ENCODE data around the gene ISOC1.

The ISOC1 gene

DNA sequence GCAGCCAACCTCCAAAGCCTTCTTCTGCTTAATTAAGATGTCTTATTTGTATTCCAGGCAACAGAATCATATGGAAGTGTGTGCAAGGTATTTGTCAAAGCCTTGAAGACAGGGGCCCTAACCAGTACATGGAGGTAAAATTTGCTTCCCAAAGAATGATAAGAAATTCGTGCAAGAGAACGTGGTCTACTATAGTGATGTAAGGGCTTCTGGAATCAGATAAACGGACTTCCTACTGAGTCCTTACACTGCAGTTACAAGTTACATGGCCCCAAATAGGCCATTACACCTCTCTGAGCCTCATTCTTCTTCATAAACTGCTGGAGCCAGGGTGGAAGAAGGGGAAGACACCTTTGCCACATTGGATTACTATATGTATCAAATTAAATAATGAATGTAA, 15.9 kb upstream of the ISOC1 start:
- DNase-seq = no peak
- Histone ChIP-seq H3K79me1 (ENCODE audit: low read length) (no peaks in the 10 kb centered on the region), H3K18ac (ENCODE audit: low read length) (no peak overlapping the region), H3K9ac (ENCODE audit: low read length) (no peak overlapping the region), H3K36me3 (ENCODE audit: control insufficient read depth in 1 of 2, insufficient read depth in 2 of 2, low read length in 2 of 2) (no peaks in the 10 kb centered on the region), H4K91ac (ENCODE audit: low read depth, low read length) (no peak overlapping the region), H2BK5ac (ENCODE audit: low read depth, low read length, poor library complexity) (no peak overlapping the region), H3K14ac (ENCODE audit: low read length) (no peak overlapping the region), H4K12ac (ENCODE audit: low read depth, low read length) (no peak overlapping the region), H3K23ac (ENCODE audit: low read length) (no peak overlapping the region), H3K27me3 (ENCODE audit: insufficient read depth, low read length) (no peaks in the 10 kb centered on the region), H3K4me1 (ENCODE audit: control insufficient read depth in 1 of 2, insufficient read depth in 2 of 2, low read length in 2 of 2) (no peaks in the 10 kb centered on the region), H4K8ac (ENCODE audit: low read depth, low read length) (no peak overlapping the region), H3K79me2 (ENCODE audit: control insufficient read depth, insufficient read depth, low read length, poor library complexity) (no peaks in the 10 kb centered on the region), H3K9me3 (ENCODE audit: insufficient read depth, low read depth, low read length) (no peaks in the 10 kb centered on the region), H2AFZ (ENCODE audit: insufficient read depth, low read length, poor library complexity) (no peak overlapping the region), H3K27ac (ENCODE audit: low read depth, low read length) (no peak overlapping the region), H2BK12ac (ENCODE audit: low read length) (no peak overlapping the region), H3K4me3 (ENCODE audit: low read depth, low read length) (no peak overlapping the region), H2AK5ac (ENCODE audit: low read length) (no peak overlapping the region), H3K4me2 (ENCODE audit: low read length) (no peak overlapping the region), H2BK120ac (ENCODE audit: insufficient read depth, low read length, poor library complexity) (no peak overlapping the region), H3K4ac (ENCODE audit: low read depth, low read length) (no peak overlapping the region)
- WGBS (ENCODE audit: extremely low coverage, insufficient coverage, insufficient read length) = no CpG with 5 or more reads among the region's 3 CpGs

DNA sequence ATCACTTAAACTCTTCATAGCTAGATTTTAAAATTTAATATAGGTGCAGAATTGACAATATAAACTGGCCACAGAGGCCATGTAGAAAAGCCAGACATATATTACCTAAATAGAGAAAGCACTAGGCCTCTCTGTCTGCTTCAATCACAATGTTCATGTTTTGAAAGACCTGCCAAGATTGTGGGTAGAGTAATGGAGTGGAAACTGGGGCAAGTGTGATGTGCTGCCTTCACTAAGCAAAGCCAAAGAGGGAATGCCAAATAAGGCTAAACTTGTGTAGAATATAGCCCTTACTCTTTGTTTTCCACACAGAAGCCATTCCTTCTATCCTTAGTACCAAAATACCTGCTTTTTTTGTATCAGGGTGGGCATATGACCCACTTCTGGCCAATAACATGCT, 15.1 kb upstream of the ISOC1 start:
- Histone ChIP-seq H3K79me1 (ENCODE audit: low read length) (no peaks in the 10 kb centered on the region), H3K14ac (ENCODE audit: low read length) (no peak overlapping the region), H3K27ac (ENCODE audit: low read depth, low read length) (no peak overlapping the region), H3K4ac (ENCODE audit: low read depth, low read length) (no peak overlapping the region), H3K18ac (ENCODE audit: low read length) (no peak overlapping the region), H3K27me3 (ENCODE audit: insufficient read depth, low read length) (no peaks in the 10 kb centered on the region), H3K9ac (ENCODE audit: low read length) (no peak overlapping the region), H4K91ac (ENCODE audit: low read depth, low read length) (no peak overlapping the region), H4K12ac (ENCODE audit: low read depth, low read length) (no peak overlapping the region), H3K9me3 (ENCODE audit: insufficient read depth, low read depth, low read length) (no peaks in the 10 kb centered on the region), H2AFZ (ENCODE audit: insufficient read depth, low read length, poor library complexity) (no peak overlapping the region), H2BK5ac (ENCODE audit: low read depth, low read length, poor library complexity) (no peak overlapping the region), H4K8ac (ENCODE audit: low read depth, low read length) (no peak overlapping the region), H3K4me1 (ENCODE audit: control insufficient read depth in 1 of 2, insufficient read depth in 2 of 2, low read length in 2 of 2) (no peaks in the 10 kb centered on the region), H3K4me2 (ENCODE audit: low read length) (no peak overlapping the region), H3K4me3 (ENCODE audit: low read depth, low read length) (no peak overlapping the region), H3K23ac (ENCODE audit: low read length) (no peak overlapping the region), H2AK5ac (ENCODE audit: low read length) (no peak overlapping the region), H3K36me3 (ENCODE audit: control insufficient read depth in 1 of 2, insufficient read depth in 2 of 2, low read length in 2 of 2) (no peaks in the 10 kb centered on the region), H3K79me2 (ENCODE audit: control insufficient read depth, insufficient read depth, low read length, poor library complexity) (no peaks in the 10 kb centered on the region), H2BK120ac (ENCODE audit: insufficient read depth, low read length, poor library complexity) (no peak overlapping the region), H2BK12ac (ENCODE audit: low read length) (no peak overlapping the region)
- DNase-seq = no peak

DNA sequence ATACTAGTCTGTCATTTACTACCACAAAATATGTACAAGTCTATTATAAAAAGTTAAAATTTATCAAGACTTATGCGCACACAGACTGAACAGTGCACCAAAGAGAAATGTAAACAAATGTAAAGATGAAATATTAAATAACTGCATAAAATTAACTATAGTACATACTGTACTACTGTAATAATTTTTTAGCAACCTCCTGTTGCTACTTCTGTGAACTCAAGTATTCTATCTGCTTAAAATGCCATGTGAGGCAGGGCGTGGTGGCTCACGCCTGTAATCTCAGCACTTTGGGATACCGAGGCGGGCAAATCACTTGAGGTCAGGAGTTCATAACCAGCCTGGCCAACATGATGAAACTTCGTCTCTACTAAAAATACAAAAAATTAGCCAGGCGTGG, 13.8 kb upstream of the ISOC1 start:
- Histone ChIP-seq H3K4ac (ENCODE audit: low read depth, low read length) (no peak overlapping the region), H3K4me1 (ENCODE audit: control insufficient read depth in 1 of 2, insufficient read depth in 2 of 2, low read length in 2 of 2) (no peaks in the 10 kb centered on the region), H2BK12ac (ENCODE audit: low read length) (no peak overlapping the region), H3K9ac (ENCODE audit: low read length) (no peak overlapping the region), H3K18ac (ENCODE audit: low read length) (no peak overlapping the region), H4K12ac (ENCODE audit: low read depth, low read length) (no peak overlapping the region), H3K79me2 (ENCODE audit: control insufficient read depth, insufficient read depth, low read length, poor library complexity) (no peaks in the 10 kb centered on the region), H4K91ac (ENCODE audit: low read depth, low read length) (no peak overlapping the region), H3K27ac (ENCODE audit: low read depth, low read length) (no peak overlapping the region), H3K36me3 (ENCODE audit: control insufficient read depth in 1 of 2, insufficient read depth in 2 of 2, low read length in 2 of 2) (no peaks in the 10 kb centered on the region), H2BK5ac (ENCODE audit: low read depth, low read length, poor library complexity) (no peak overlapping the region), H4K8ac (ENCODE audit: low read depth, low read length) (no peak overlapping the region), H2AFZ (ENCODE audit: insufficient read depth, low read length, poor library complexity) (no peak overlapping the region), H3K4me2 (ENCODE audit: low read length) (no peak overlapping the region), H3K79me1 (ENCODE audit: low read length) (no peaks in the 10 kb centered on the region), H3K14ac (ENCODE audit: low read length) (no peak overlapping the region), H2BK120ac (ENCODE audit: insufficient read depth, low read length, poor library complexity) (no peak overlapping the region), H3K23ac (ENCODE audit: low read length) (no peak overlapping the region), H3K27me3 (ENCODE audit: insufficient read depth, low read length) (no peaks in the 10 kb centered on the region), H3K9me3 (ENCODE audit: insufficient read depth, low read depth, low read length) (no peaks in the 10 kb centered on the region), H2AK5ac (ENCODE audit: low read length) (no peak overlapping the region), H3K4me3 (ENCODE audit: low read depth, low read length) (no peak overlapping the region)
- no CpG with 5 or more reads among the region's 7 CpGs for WGBS (ENCODE audit: extremely low coverage, insufficient coverage, insufficient read length)
- no peak for DNase-seq

DNA sequence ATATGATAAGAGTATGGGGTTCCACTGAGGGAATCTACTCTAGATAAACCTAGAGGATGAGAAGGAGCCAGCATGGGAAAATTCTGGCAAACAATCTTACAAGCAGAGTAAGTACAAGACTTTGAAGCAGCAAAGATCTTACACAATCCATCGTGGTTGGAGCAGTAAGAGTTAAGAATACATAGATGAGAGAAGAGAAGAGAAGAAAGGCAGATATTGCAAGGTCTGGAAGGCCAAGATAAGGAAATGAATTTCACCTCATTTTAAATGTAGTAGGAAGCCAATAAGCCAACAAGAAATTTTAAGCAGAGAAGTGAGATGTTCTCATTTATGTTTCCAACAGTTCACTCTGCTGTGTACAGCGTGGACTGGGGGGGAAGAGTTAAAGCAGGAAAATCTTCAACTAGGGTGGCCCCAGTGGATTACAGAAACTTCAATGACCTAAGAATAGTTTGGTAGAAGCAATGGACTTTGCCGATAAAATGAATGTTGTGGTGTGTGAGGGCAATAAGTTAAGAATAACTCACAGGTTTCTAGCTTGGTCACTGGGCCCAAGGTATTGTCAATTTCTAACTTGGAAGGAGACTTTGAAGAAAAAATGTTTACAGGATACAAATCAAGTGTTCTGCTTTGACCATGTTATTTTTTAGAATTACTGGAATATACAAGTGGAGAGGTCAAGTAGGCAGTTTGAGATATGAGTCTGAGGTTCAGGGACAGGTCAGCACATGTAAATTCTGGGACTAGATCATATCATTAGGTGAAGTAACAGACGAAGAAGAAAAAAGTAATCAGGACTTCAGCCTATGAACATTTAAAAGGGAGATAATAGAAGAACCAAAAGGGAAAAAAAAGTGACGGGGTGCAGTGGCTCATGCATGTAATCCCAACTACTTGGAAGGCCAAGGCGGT, 12.1 kb upstream of the ISOC1 start:
- Histone ChIP-seq H3K4ac (ENCODE audit: low read depth, low read length) (no peak overlapping the region), H4K8ac (ENCODE audit: low read depth, low read length) (no peak overlapping the region), H3K27me3 (ENCODE audit: insufficient read depth, low read length) (no peaks in the 10 kb centered on the region), H3K79me2 (ENCODE audit: control insufficient read depth, insufficient read depth, low read length, poor library complexity) (no peaks in the 10 kb centered on the region), H2BK120ac (ENCODE audit: insufficient read depth, low read length, poor library complexity) (no peak overlapping the region), H4K12ac (ENCODE audit: low read depth, low read length) (no peak overlapping the region), H4K91ac (ENCODE audit: low read depth, low read length) (no peak overlapping the region), H3K9me3 (ENCODE audit: insufficient read depth, low read depth, low read length) (no peaks in the 10 kb centered on the region), H2BK5ac (ENCODE audit: low read depth, low read length, poor library complexity) (no peak overlapping the region), H3K79me1 (ENCODE audit: low read length) (no peaks in the 10 kb centered on the region), H3K27ac (ENCODE audit: low read depth, low read length) (no peak overlapping the region), H3K18ac (ENCODE audit: low read length) (no peak overlapping the region), H2BK12ac (ENCODE audit: low read length) (no peak overlapping the region), H2AK5ac (ENCODE audit: low read length) (no peak overlapping the region), H3K36me3 (ENCODE audit: control insufficient read depth in 1 of 2, insufficient read depth in 2 of 2, low read length in 2 of 2) (no peaks in the 10 kb centered on the region), H3K9ac (ENCODE audit: low read length) (no peak overlapping the region), H3K14ac (ENCODE audit: low read length) (no peak overlapping the region), H3K4me2 (ENCODE audit: low read length) (no peak overlapping the region), H2AFZ (ENCODE audit: insufficient read depth, low read length, poor library complexity) (no peak overlapping the region), H3K4me3 (ENCODE audit: low read depth, low read length) (no peak overlapping the region), H3K23ac (ENCODE audit: low read length) (no peak overlapping the region), H3K4me1 (ENCODE audit: control insufficient read depth in 1 of 2, insufficient read depth in 2 of 2, low read length in 2 of 2) (no peaks in the 10 kb centered on the region)
- DNase-seq = no peak
- WGBS (ENCODE audit: extremely low coverage, insufficient coverage, insufficient read length) = no CpG with 5 or more reads among the region's 6 CpGs
